ENCODE results near the gene CUL2.
"Not testable (repeated sequence)": the region's sequence is repeated elsewhere in the genome, so short reads cannot be mapped to it uniquely, and the experiment has no call there.

CUL2 gene

GRCh38 chr10:35090162-35090954, at the start of gene CUL2:
Gene CUL2, minus strand, starts transcription at chr10:35090341. Its CDS starts 19,024 bp downstream, at chr10:35071317.
- DNase-seq (ENCODE audit: low spot score), result peak; percentile 98

- no peak for DNase-seq (ENCODE audit: low spot score)
Observed at GRCh38 chr10:35136263-35136815, 46.2 kb upstream of the CUL2 start.

- DNase-seq (ENCODE audit: low spot score), result no peak
Observed at GRCh38 chr10:35135861-35136260, 45.7 kb upstream of the CUL2 start.

- no peak for DNase-seq (ENCODE audit: low spot score)
Observed at GRCh38 chr10:35133586-35133985, 43.4 kb upstream of the CUL2 start.

- DNase-seq (ENCODE audit: low spot score), result no peak
Observed at GRCh38 chr10:35132727-35133126, 42.6 kb upstream of the CUL2 start.

GRCh38 chr10:35130663-35131062, 40.5 kb upstream of the CUL2 start:
- no peak for DNase-seq (ENCODE audit: low spot score)

GRCh38 chr10:35129185-35129674, 39.1 kb upstream of the CUL2 start:
- DNase-seq (ENCODE audit: low spot score), result peak; percentile 49

GRCh38 chr10:35127289-35127891, 37.2 kb upstream of the CUL2 start:
- peak; percentile 80 for DNase-seq (ENCODE audit: low spot score)

- DNase-seq (ENCODE audit: low spot score), result peak; percentile 99
Observed at GRCh38 chr10:35126530-35127288, 36.6 kb upstream of the CUL2 start, which contains the start of gene CREM. Gene CREM, plus strand, starts transcription at chr10:35126846. Its CDS starts 10,990 bp downstream, at chr10:35137836.

- DNase-seq (ENCODE audit: low spot score), result no peak
Observed at GRCh38 chr10:35126062-35126529, 36.0 kb upstream of the CUL2 start.

GRCh38 chr10:35124540-35124939, 34.4 kb upstream of the CUL2 start:
- DNase-seq (ENCODE audit: low spot score), result no peak

- no peak for DNase-seq (ENCODE audit: low spot score)
Observed at GRCh38 chr10:35119378-35119777, 29.2 kb upstream of the CUL2 start.

GRCh38 chr10:35112571-35112970, 22.4 kb upstream of the CUL2 start:
- no peak for DNase-seq (ENCODE audit: low spot score)

GRCh38 chr10:35103882-35104281, 13.7 kb upstream of the CUL2 start:
- DNase-seq (ENCODE audit: low spot score), result no peak

- no peak for DNase-seq (ENCODE audit: low spot score)
Observed at GRCh38 chr10:35097510-35097909, 7.4 kb upstream of the CUL2 start.

- DNase-seq (ENCODE audit: low spot score), result no peak
Observed at GRCh38 chr10:35096312-35096711, 6.2 kb upstream of the CUL2 start.

GRCh38 chr10:35092851-35093250, 2.7 kb upstream of the CUL2 start:
- DNase-seq (ENCODE audit: low spot score), result peak; percentile 30

- no peak for DNase-seq (ENCODE audit: low spot score)
Observed at GRCh38 chr10:35091994-35092790, 2.1 kb upstream of the CUL2 start.

GRCh38 chr10:35089611-35090161, 455 bp downstream of the CUL2 start:
- DNase-seq (ENCODE audit: low spot score), result peak; percentile 59

- no peak for DNase-seq (ENCODE audit: low spot score)
Observed at GRCh38 chr10:35083242-35083641, 6.9 kb downstream of the CUL2 start.

GRCh38 chr10:35080261-35080660, 9.9 kb downstream of the CUL2 start:
- not testable (repeated sequence) for DNase-seq (ENCODE audit: low spot score)

Data from RKO (cell line).